Smooth muscle cell of the brain vasculature (primary cell): Measurements from ENCODE around the gene ANKH.

Experiments used
- DNase-seq: peaks from one replicate; pipeline ENCODE4 v3.0.0-alpha.2; 2012; ENCODE audit warnings: low read depth, low spot score

Gene ANKH

DNA sequence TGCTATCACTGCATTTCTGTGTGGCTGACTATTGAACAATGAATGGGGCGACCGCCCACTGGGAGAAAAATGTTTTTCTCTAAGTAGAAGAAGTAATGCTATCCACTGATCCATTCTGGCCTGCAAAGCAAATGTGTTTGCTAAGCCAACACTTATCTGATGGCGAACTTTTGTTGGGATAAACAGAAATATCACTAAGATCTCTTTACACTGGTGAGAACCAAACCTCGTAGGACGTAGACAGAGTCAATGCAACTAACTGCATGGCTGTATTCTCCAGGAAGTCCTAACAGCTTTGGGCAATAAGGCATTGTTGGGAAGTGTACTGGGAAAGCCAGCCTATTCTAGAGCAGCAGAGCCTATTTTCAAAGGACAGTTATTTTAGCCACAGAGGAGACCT lies 77.7 kb downstream of the ANKH start:
- no peak for DNase-seq

DNA sequence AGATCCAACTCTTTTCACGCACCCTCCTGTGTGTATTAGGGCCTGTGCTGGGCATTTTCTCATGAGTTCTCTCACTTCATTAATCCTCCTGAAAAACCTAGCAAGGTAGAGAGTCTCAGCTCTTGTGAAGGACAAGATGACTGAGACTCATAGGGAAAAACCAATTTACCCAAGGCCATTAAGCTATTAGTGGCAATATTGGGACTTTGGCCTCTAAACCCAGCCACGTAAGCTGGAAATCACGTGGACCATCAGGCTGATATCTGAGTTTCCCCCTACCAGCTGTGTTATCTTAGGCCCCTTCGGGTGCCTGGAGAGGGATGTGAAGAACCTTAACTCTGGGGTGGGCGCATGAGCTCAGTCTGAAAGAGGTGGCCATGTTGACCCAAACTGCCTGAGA lies 80.7 kb downstream of the ANKH start:
- DNase-seq, result no peak

DNA sequence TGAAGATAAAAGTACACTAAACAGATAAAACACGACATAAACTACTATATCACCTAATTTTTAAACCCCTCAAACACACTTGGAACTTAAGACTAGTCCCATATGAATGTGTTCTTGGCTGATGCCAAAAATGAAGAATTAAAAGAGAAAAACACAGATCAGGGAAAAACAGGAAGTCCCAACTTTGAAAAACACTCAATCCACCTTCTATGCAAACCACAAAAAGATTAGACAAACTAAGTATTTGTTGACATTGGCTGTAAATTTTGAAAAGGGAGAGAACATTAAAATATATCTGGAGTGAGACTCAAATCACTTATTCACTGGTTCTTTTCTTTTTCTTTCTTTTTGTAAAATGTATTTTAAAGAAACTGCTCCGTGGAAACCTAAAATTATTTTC lies 81.4 kb downstream of the ANKH start:
- no peak for DNase-seq

DNA sequence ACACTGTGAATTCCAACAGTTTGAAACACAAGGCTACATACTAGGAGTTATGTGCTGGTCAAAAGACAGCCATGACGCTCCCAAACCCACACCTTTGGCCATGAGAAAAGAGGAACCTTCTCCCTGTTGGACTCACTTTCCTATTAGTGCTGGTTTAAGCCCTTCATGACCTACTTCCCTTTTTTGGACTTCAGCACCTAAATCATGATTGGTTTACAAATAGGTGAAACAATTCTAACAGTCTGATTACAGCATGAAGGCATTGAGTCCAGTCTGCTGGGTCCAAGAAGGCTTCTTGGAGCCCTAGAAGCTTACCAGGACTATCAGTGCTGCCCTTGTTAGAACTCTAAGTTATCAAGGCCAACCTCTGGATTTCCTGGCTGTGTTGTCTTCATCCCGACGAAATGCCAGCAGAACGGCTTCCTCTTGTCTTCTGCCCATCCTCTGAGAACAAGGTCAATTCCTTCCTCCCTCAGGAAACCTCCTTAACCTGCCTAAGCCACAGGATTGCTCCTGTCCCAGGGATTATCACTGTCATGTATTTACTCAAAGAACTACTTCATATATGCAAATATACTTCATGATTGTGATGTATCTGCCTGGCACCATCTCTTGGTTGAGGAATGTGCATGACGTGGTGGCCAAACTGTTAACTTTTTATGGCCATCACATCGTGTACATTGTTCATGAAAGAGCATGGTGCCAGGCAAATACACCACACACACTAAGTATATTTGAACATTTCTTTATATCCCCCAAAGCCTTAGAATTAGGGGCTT lies 83.6 kb downstream of the ANKH start:
- no peak for DNase-seq

DNA sequence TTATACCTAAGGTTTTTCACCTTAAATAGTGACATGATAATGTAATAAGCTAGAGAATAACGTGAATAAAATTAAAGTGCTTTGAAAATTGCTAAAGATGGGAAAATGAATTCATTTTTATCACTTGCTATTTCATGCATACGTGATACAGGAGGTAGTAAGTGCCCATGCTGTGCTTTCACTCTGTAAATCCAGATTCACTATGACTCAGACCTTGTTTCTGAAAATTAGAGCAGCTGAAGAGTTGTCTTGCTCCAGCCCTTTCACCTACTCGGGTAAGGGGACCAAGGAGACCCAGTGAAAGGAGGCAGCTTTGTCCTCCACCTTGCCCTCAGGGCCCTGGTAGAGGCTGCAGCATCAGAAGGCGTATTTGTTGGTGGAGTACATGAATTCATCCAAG lies 87.9 kb downstream of the ANKH start:
- DNase-seq, result no peak

DNA sequence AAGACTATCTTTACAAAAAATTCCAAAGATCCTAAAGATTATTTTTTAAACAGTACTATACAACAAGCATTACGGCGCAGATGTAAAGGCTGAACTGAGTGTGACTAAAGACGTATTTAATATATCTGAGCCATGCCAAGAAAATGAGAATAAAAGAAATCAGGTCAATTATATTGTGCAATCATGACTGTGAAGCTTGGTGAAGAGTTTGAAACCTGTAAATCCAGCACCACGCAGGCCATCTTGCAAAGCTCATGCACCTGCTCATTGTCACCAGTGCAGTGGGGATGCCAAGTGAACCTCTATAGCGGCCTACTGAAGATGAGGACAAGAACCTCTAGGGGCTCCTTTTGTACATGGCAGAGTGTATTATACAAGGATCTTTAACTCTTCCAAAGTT lies 89.0 kb downstream of the ANKH start:
- no peak for DNase-seq

DNA sequence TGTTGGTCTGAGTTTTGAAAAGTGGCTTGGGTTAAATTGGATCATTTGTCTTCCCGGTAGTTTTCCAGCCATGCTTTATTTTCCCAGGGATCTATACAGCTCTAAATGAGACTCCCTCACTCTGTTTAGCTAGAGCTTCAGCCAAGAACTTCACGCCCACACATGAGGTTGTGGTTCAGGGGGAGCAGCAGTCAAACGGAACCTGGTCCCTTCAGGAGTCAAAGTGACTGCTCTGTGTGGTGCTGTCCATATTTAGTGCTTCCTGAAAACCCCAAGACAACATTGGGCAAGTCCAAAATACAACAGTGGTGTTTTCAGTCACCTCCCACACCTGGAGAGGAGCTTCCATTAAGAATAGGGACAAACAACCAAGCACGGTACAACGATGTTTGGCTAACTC lies 90.5 kb downstream of the ANKH start:
- DNase-seq, result no peak

DNA sequence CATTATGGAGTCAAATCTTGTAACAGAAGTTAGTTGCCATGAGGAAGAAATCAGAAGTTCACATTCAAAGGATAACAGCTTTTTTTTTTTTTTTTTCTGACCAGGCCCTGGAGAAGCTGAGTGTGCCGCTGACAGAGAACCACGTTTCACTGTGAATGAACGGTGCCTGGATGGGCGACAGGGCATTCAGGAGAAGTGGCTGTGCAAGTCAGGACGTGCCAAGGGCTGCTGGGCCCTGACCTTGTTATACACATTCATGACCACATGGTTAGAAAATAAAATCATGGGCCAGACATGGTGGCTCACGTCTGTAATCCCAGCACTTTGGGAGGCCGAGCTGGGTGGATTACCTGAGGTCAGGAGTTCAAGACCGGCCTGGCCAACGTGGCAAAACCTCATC lies 91.6 kb downstream of the ANKH start:
- DNase-seq, result no peak

DNA sequence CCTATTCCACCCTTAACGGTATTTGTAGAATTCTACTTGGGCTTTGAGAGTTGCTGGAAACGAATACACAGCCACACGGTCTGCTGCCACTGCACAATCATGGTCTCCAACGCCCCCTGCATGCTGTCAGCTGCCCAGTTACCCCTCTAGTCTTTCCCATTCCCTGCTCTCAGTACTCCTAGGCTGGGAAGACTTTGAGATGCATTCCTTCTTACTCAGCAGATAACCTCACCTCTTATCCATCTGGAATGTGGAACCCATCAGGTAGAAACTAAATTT lies 92.8 kb downstream of the ANKH start:
- DNase-seq, result no peak

DNA sequence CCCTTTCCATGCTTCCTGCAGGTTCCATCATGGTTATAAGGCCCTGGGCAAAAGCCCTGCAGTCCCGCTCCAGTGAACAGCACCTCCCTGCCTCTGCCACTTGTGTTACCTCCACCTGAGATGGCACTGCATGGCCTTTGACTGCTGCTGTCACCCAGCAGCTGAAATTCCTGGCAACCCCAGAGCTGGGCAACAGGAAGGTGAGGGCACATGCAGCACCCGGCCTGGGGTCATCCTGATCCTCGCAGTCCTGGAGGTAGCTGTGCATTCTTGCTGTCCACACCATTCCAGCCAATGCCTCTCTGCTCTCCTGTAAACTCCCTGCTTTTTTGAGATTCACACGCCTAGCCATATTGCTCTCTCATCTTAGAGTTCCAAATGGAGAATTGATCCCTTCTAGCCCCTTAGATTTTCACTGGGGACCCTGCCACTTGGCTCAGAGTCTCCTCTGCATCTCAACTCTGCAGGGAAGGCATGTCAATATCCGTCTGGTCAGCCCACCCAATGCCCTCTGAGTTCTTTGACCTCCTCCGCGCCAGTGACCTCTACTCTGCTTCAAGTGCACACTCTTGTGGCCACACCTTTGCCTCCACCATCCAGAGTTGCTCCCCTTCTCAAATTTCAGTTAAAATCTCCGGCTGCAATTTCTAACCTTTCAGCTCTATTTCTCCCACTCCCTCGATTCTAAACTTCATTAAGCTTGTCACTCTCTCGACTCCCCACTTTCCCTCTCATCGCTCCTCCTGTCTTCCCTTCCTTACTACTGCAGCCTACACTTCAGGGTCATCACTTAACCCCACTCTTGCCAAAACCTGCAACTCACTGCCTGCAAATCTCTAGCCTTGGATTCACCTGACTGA lies 93.4 kb downstream of the ANKH start:
- no peak for DNase-seq

DNA sequence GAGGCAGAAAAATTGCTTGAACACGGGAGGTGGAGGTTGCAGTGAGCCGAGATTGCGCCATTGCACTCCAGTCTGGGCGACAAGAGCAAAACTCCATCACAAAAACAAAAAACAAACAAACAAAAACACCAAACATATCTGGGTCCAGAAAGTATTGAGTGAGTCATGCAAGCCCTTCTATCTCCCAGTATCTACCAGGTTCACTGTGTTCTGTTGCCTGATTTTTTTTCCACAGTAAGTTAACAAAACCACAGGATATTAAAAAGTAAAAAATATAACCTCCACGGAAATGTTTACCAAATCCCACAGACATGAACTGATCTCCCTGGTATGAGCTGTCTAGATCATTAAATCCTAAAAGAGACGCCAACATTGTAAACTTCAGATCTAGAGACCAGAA lies 94.4 kb downstream of the ANKH start:
- DNase-seq, result no peak

DNA sequence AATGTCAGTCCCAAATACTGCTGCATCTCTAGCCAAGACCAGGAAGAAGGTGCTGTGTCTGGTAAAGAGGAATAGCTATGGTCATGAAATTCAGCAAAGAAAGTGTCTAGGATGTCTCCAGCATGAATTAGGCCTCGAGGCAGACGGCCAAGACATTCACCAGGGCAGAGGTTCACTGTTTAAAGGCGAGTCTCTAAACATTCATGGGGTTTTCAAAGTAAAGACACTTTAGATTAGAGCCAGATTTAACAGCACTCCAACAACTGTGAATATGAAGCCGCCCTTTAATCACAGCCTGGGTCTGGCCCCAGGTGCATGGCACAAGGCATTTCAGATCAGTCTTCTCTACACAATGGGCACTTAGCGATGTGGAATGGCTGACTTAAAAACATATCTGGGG lies 95.0 kb downstream of the ANKH start:
- no peak for DNase-seq

DNA sequence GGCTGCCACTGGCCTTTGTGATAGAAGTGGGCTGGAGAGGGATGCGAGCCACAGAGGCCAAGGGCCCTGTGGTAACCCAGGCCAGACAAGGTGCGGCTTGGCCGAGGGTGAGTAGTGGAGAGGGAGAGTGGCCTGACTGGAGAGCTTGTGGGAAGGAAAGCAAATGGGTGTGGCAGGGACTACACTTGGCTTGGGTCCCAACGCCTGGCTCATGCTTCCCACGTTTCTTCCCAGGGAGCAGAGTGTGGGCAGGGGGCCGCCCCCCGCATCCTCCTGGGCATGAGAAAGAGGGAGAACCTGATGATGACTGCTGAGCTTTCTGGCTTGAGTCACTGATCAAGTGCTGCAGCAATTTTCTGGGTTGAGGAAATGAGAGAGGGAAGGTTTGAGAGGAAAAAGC lies 95.7 kb downstream of the ANKH start:
- no peak for DNase-seq

DNA sequence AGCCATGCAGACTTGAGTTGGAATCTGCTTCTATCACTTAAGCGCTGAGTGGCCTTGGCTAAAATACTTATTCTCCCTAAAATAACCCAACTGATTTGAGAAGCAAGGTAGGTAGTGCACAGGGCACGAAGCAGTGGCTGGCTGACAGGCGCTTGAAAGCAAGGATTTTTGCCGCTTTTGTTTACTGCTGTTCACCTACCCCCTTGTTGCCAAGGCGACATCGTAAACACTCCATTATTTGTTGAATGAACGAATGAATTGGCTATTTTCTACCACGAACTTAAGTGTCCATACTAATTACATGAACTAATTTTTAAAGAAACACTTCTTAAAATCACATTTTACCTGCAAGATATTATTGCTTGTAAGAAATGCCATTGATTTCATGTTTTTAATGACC lies 98.0 kb downstream of the ANKH start:
- DNase-seq, result no peak

DNA sequence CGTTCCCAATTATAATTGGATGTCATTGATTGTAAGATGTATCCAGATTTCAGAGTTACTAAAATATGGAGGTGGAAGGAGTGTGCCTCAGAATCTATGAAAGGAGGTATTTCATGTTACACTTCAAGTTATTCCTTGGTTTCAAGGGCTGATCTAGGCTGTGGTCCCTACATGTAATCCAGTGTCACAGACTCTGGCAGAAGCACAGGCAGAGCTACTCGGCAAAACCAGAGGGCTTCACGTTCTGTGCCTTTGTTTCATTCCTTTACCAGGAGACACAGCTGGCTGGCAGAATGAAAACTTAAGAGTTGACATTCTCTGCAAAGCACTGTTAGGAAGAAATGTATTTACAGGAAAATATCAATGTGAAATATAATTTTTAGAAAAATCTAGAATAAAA lies 99.6 kb downstream of the ANKH start:
- DNase-seq, result no peak

DNA sequence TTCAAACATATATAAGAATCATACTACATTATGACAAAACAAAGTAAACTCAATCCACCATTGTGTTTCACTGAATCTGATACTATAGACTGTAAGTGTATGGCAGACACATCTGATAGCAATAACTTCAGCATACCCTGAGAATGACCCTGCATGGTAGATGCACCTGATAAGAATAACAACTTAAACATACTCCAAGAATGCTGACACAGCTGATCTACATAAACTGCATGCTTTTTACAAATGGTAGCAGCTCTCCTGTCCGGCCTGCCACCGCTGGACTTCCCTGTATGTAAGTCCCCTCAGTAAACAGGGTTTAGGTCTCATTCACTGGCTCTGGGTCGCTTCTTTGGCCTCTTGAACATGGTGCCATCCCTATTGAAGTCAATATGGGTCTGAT lies 100.4 kb downstream of the ANKH start:
- DNase-seq, result no peak

DNA sequence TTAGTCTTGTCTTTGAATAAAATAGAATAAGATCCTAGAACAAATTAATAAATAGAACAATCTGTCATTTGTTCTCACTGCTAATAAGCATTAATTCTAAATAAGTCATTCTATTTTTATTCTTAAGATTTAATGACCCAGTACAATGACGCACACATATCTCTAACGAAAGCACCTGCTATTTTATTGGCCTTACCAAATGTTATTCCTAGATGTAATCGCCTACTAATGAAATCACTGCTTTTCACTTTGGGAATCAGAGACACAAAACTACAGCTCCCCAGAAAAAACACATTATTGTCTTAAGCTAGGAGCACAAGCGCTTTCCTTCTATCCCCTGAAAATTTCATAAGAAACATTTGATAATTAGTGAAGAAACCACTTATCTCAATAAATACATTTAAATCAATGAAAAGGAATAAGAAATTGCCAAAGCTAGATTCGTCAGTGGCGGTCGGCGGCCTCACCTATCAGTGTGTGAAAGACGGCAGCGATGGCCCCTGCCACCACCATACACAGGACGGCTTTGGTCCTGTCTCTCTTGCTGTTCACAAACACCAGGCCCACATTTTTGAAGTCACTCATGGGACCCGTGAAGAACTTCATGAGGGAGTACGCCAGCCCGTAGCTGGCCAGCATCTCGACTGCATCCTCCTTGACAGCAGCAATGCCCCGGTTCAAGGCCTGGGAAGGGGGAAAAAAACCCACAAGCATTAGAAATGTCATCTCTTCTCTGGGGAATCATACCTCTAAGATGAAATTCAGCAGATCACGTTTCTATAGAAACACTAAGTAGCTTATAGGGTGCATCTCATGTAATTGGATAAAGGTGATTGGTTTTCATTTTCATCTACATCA lies 102.8 kb downstream of the ANKH start:
- DNase-seq, result no peak

DNA sequence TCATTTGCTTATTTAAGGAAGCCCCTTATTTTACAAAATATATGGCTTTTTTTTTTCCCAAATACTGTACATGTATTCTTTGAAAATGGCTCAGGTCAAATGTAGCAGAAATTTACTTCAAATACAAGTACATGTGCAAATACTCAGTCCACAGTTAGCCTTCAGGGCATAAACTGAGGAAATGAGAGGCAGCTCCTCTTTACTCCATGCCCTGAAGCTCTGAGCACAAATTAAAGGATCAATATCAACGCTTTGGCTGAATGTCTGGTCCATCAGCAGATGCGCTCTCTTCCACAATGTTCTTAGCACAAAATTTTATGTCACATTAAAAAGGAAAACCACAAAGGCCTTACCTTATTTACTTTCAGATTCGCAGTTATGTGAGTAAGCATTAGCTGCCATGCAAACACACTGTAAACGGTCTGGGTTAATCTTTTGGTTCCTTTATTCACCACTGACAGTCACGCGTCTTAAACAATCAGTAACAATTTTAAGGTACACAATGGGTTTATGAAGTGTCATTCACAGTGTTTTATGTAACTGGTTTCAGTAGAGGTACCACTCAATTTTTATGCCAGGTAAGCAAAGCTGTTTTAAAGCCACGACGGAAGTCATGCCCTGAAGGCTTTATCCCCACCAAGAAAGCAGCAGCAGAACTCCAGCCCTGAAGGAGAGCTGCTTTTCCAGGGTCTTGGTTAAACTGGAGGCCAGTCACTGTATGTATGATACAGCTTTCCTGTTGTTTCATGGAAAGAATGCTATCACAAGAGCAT lies 103.7 kb downstream of the ANKH start:
- no peak for DNase-seq

DNA sequence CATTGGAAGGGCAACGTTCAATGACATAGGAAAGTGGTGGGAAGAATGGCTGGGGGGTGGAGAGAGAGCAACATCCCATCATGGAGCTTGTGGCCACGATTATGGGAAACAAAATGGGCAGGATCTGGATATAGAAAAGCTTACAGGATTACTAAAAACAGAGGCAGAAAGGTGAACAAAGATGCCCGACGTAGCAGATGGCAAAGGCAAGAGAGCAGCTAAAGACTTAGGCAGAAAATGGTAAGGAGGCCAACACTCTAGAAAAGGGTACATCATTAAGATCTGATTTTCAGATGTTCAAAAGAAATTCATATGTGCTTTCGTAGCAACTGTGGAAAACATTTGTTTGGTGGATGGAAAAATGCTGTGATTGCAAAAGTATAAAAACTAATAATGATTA lies 104.5 kb downstream of the ANKH start:
- DNase-seq, result no peak

DNA sequence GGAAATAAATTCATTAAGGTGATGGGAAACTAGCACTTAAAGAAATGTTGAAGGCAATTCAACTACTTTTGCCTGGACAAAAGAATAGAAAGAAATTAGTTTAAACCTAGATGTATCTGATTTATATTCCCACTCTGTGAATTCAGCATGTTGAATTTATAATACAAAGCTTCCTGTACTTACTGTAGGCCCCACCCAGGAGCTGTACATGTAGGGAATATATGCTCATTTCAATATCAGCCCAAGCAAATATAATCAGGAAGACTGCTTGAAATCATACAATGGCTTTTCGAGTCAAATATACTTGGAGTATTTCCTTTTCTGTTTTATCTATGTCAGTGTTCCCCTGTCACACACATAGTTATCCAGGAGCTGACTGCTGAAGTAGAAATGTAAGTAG lies 105.0 kb downstream of the ANKH start:
- DNase-seq, result no peak

DNA sequence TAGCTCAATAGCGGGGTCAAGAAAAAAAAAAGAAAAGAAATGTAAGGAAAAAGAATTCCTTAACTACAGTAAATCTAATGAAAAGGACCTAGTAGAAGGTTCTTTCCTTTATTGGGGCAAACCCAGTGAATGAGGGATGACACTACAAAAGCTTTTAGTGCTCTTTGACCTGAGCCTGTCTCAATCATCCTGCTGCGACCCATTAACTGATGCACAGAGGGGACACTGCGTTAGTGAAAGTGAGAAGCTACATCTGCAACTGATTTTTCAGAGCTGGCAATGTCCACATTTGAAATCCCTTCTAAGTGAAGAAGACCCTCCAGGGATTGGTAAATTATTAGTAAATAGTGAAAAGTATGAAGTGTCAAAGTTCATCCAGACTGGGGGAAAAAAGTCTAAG lies 106.0 kb downstream of the ANKH start:
- no peak for DNase-seq
